GM18505 (cell line): ENCODE measurements around the gene DGCR2.
"Not testable (repeated sequence)": the region's sequence is repeated elsewhere in the genome, so short reads cannot be mapped to it uniquely, and the experiment has no call there.

ENCODE experiments used
- ATAC-seq: cut with Tn5 transposase; IDR thresholded peaks from one replicate; pipeline ENCODE4 v1.9.1; 2021; ENCODE audit not compliant: unreplicated experiment
- POLR2A ChIP-seq: IDR thresholded peaks from 4 replicates; pipeline ENCODE4 v1.6.1; 2011; ENCODE audit warnings: borderline replicate concordance; ENCODE audit not compliant: insufficient read depth, insufficient read length; ENCODE audit errors: extremely low read depth

Gene DGCR2

GRCh38 chr22:19030226-19030888 lies 91.9 kb downstream of the DGCR2 start:
- ATAC-seq, result not testable (repeated sequence)

- not testable (repeated sequence) for ATAC-seq
Measured at GRCh38 chr22:19029113-19030103, 92.8 kb downstream of the DGCR2 start.

GRCh38 chr22:19028060-19028455 lies 94.2 kb downstream of the DGCR2 start:
- not testable (repeated sequence) for ATAC-seq

GRCh38 chr22:19027371-19028059 lies 94.7 kb downstream of the DGCR2 start:
- ATAC-seq, result not testable (repeated sequence)

GRCh38 chr22:19026080-19026479 lies 96.1 kb downstream of the DGCR2 start:
- ATAC-seq, result not testable (repeated sequence)

- not testable (repeated sequence) for ATAC-seq
Measured at GRCh38 chr22:19024956-19025489, 97.2 kb downstream of the DGCR2 start.

- ATAC-seq, result not testable (repeated sequence)
Measured at GRCh38 chr22:19023931-19024330, 98.3 kb downstream of the DGCR2 start.

GRCh38 chr22:19022755-19023154 lies 99.5 kb downstream of the DGCR2 start:
- no peak for ATAC-seq
- no peak for TF ChIP-seq POLR2A

GRCh38 chr22:19019679-19020032 lies 102.6 kb downstream of the DGCR2 start:
- no peak for ATAC-seq
- TF ChIP-seq POLR2A, result no peak

GRCh38 chr22:19019029-19019678 lies 103.1 kb downstream of the DGCR2 start:
- ATAC-seq, result no peak
- no peak for TF ChIP-seq POLR2A

- no peak for TF ChIP-seq POLR2A
- no peak for ATAC-seq
Measured at GRCh38 chr22:19018256-19018655, 104.0 kb downstream of the DGCR2 start.

- no peak for TF ChIP-seq POLR2A
- no peak for ATAC-seq
Measured at GRCh38 chr22:19016081-19016766, 106.0 kb downstream of the DGCR2 start.

GRCh38 chr22:19014886-19015285 lies 107.3 kb downstream of the DGCR2 start:
- TF ChIP-seq POLR2A, result no peak
- ATAC-seq, result no peak

GRCh38 chr22:19013881-19014598 lies 108.2 kb downstream of the DGCR2 start:
- ATAC-seq, result not testable (repeated sequence)

- not testable (repeated sequence) for ATAC-seq
Measured at GRCh38 chr22:19013411-19013810, 108.8 kb downstream of the DGCR2 start.
